Upper lobe of left lung (tissue), 6 donors: ENCODE results near the gene AP3B2. TPM values are rescaled to one million over a fixed set of nuclear protein-coding genes. Genes with fewer than 3 reads are reported as not detected.

ENCODE experiments used
- ATAC-seq, 2 donors: fragments of 200-7000 bp; cut with Tn5 transposase; one replicate each; pipeline ENCODE4 v1.9.1; 2022; ENCODE audit warnings: mild to moderate bottlenecking in 2 of 2, moderate library complexity in 2 of 2; ENCODE audit not compliant: low FRiP score in 2 of 2
- DNase-seq, 2 donors: peaks; one replicate each; pipeline ENCODE4 v3.0.0-alpha.2; 2019 to 2020
- H3K27ac ChIP-seq, 4 donors: fragments of 200-600 bp; sonication (generic); one replicate each; pipeline ENCODE4 v1.5.1; 2016 to 2019
- H3K27me3 ChIP-seq, 4 donors: fragments of 200-600 bp; sonication (generic); one replicate each; pipeline ENCODE4 v1.5.1; 2017 to 2019
- H3K36me3 ChIP-seq, 4 donors: fragments of 200-600 bp; sonication (generic); one replicate each; pipeline ENCODE4 v1.5.1; 2016 to 2019
- H3K4me1 ChIP-seq, 4 donors: fragments of 200-600 bp; sonication (generic); one replicate each; pipeline ENCODE4 v1.5.1; 2018 to 2019
- H3K4me3 ChIP-seq, 4 donors: fragments of 200-600 bp; sonication (generic); one replicate each; pipeline ENCODE4 v1.5.1; 2017 to 2019; ENCODE audit warnings: mild to moderate bottlenecking in 2 of 4, moderate library complexity in 1 of 4
- H3K9me3 ChIP-seq, 4 donors: fragments of 200-600 bp; sonication (generic); one replicate each; pipeline ENCODE4 v1.5.1; 2018 to 2019
- CTCF ChIP-seq, 6 experiments: fragments of 450-650 bp in 4 of 6; fragments of 200-600 bp in 2 of 6; sonication (generic) in 2 of 6; IDR thresholded peaks; one replicate each; pipeline ENCODE4 v1.5.1; 2016 to 2019; ENCODE audit warnings: antibody characterized with exemption in 6 of 6
- EP300 ChIP-seq, 4 donors: sonication (generic); formaldehyde crosslinking; IDR thresholded peaks; one replicate each; pipeline ENCODE4 v1.5.1; 2017; ENCODE audit warnings: antibody characterized with exemption in 4 of 4, control low read depth in 2 of 4
- POLR2A ChIP-seq, 4 donors: fragments of 450-650 bp; IDR thresholded peaks; one replicate each; pipeline ENCODE4 v1.5.1; 2016 to 2017; ENCODE audit warnings: antibody characterized with exemption in 4 of 4, mild to moderate bottlenecking in 2 of 4
- POLR2AphosphoS5 ChIP-seq, 2 donors: sonication (generic); formaldehyde crosslinking; IDR thresholded peaks; one replicate each; pipeline ENCODE4 v1.5.1; 2017; ENCODE audit warnings: antibody characterized with exemption in 2 of 2
- WGBS, 2 donors: methylation state at CpG; one replicate each; pipeline ENCODE4 v1.1.5; 2017 to 2018; 5-methylcytosine and 5-hydroxymethylcytosine counted together
- total RNA-seq, 6 donors: library from RNA; depleted of rRNA in 4 of 6; stranded (reverse); fragments of >200 nt in 4 of 6; gene quantifications; one replicate each; pipeline versions ENCODE4 v1.1.0 to v1.2.1, GENCODE V29; 2016 to 2021
- donor health status: DM: no; HTN: no; CAD: no; lungs with moderate emphysema.
- donor health status: DM: no; HTN: yes; CAD: no; lungs with severe emphysema.

The AP3B2 gene
- total RNA-seq, 6 donors from 2014 or later, result 0.39 to 25.1 (median 3.8) TPM

DNA sequence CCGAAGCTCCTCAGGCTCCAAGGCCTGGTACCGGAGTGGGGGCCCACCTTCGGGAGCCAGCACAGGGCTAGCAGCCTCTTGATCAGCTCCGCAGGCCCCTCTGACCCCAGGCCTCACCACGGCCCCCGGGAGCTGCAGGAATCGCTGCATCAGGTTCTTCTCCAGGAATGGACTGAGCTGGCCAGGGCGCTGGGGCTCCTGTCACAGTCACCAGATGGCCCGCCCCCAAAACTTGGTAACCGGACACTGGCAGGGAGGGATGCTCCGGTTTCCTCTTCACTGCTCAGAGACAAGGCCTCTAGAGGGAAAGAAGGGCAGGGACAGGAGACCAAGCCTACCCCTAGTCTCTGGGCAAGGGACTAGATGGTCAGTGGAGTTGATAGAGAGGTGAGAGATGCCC lies 9.9 kb downstream of the AP3B2 start:
- DNase-seq (no peak), ATAC-seq (no peak)
- TF ChIP-seq POLR2AphosphoS5 (IDR thresholded peaks at IDR 0.05), result no peak
- no peak for TF ChIP-seq POLR2A (IDR thresholded peaks at IDR 0.05)
- TF ChIP-seq CTCF (IDR thresholded peaks at IDR 0.05), result no peak
- TF ChIP-seq EP300 (IDR thresholded peaks at IDR 0.05), result no peak
- Histone ChIP-seq H3K27me3 (no peaks in the 10 kb centered on the region), H3K36me3 (no peaks in the 10 kb centered on the region), H3K4me1 (no peaks in the 10 kb centered on the region), H3K4me3 (no peak overlapping the region), H3K27ac (no peak overlapping the region), H3K9me3 (no peaks in the 10 kb centered on the region)
- WGBS, 2 donors, result 61% methylated on average over 11 of the region's 11 CpGs; no CpG with 5 or more reads in 1 of the 2 donors

DNA sequence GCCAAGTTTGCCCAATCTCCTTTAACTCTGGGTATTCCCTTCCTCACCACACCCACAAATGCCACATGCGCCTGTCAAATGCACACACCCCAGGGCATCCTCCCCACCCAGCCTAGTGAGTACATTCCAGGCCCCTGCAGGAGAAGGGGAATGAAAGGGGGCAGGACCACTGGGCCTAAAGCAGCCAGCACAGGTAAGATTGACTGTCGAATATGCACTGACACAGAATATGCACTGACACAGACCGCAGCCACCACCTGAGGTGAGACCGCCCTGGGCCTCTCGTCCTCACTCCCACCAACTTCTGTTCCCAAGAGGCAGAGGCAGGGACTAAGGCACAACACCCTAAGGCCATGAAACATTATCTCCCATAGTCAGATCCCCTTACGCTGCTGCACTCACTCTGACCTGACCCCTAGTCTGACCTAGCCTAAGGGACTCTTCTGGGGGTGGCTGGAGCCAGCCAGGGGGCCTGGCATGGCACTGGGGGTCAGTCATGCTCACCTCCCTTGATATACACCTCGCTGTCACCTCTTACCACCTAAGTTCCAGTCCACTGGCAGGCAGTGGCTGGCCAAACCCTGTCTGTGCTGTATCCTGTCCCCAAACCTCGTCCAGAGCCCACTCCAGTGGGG lies 10.8 kb downstream of the AP3B2 start:
- Histone ChIP-seq H3K27ac (no peak overlapping the region), H3K36me3 (no peaks in the 10 kb centered on the region), H3K4me3 (no peak overlapping the region), H3K4me1 (no peaks in the 10 kb centered on the region), H3K27me3 (no peaks in the 10 kb centered on the region), H3K9me3 (no peaks in the 10 kb centered on the region)
- DNase-seq (no peak), ATAC-seq (no peak)
- 76 to 85% methylated on average over 6 to 8 of the region's 8 CpGs for WGBS, 2 donors
- no peak for TF ChIP-seq CTCF (IDR thresholded peaks at IDR 0.05)
- TF ChIP-seq POLR2A (IDR thresholded peaks at IDR 0.05), result no peak
- TF ChIP-seq POLR2AphosphoS5 (IDR thresholded peaks at IDR 0.05), result no peak

DNA sequence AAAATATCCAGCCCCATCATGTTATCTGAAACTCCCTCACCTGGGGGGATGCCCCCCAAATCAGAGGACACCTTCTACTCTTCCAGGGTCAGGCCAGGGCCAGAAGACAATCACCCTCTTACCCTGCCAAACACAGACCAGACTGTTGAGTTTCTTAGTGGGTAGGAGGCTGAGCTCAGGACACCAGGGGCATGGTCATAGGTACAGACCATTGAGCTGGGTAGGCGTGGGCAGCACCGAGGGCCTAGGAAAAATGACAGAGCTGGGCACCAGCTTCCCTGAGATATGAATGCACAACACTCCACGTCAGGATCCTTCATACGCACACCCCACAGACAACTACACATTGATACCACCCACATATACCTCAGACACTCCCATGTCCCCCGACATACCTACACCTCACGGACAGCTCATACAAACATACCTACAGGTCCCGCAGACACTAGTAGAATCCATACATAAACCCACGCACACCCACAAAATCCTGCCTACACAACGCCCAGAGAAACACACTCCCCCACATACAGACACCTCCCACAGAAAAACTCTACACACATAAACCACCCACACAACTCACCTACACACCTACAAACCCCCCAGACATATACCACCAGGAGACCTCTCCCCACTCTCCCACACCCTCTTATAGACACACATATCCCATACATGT lies 11.8 kb downstream of the AP3B2 start:
- Histone ChIP-seq H3K4me3 (no peak overlapping the region), H3K9me3 (no peaks in the 10 kb centered on the region), H3K27ac (no peak overlapping the region), H3K27me3 (no peaks in the 10 kb centered on the region), H3K4me1 (no peaks in the 10 kb centered on the region), H3K36me3 (no peaks in the 10 kb centered on the region)
- DNase-seq (no peak), ATAC-seq (peak in 1 of 2 donors; percentile 20)
- no peak for TF ChIP-seq CTCF (IDR thresholded peaks at IDR 0.05)
- no peak for TF ChIP-seq EP300 (IDR thresholded peaks at IDR 0.05)
- no peak for TF ChIP-seq POLR2A (IDR thresholded peaks at IDR 0.05)
- TF ChIP-seq POLR2AphosphoS5 (IDR thresholded peaks at IDR 0.05), result no peak
- 87 to 90% methylated on average over 8 to 9 of the region's 9 CpGs for WGBS, 2 donors

DNA sequence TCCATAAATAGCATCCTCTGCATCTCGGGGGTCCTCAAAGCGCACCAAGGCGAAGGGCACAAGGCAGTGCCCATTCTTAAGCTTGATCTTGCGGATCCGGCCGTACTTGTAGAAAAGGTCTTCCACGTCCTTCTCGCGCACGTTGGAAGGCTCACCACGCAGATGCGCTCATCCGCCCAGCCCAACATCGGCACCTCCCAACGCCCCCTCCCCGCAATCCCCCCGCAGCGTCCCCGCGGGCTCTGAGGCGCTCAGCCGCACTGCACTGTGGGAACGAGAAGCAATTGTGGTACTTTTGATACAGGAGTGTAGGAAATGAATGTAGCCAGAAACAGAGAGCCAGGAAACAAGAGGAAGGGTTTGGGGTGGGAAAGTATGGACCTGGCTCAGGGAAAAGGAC lies 17.5 kb downstream of the AP3B2 start:
- WGBS, 2 donors, result 93 to 95% methylated on average over 23 of the region's 23 CpGs
- ATAC-seq, result no peak

More for the DNA sequence above, 17.5 kb downstream of the AP3B2 start:
- Histone ChIP-seq H3K27me3 (no peaks in the 10 kb centered on the region), H3K4me1 (no peaks in the 10 kb centered on the region), H3K27ac (no peak overlapping the region), H3K4me3 (no peak overlapping the region), H3K36me3 (no peaks in the 10 kb centered on the region), H3K9me3 (no peaks in the 10 kb centered on the region)
- no peak for TF ChIP-seq POLR2AphosphoS5 (IDR thresholded peaks at IDR 0.05)
- no peak for TF ChIP-seq POLR2A (IDR thresholded peaks at IDR 0.05)
- no peak for TF ChIP-seq CTCF (IDR thresholded peaks at IDR 0.05)
- TF ChIP-seq EP300 (IDR thresholded peaks at IDR 0.05), result no peak
- no peak for DNase-seq
